PC-3 (cell line): ENCODE results near the gene OR7C1.

ENCODE experiments used
- CTCF ChIP-seq: fragments of 300-600 bp; sonication (generic); conservative IDR thresholded peaks from 2 replicates; pipeline ENCODE4 v1.5.1; 2017; ENCODE audit warnings: antibody characterized with exemption, low read depth, mild to moderate bottlenecking, low read length
- EZH2 ChIP-seq: fragments of 300-600 bp; sonication (generic); IDR thresholded peaks from one replicate; pipeline ENCODE4 v1.6.1; 2017; ENCODE audit warnings: antibody characterized with exemption, mild to moderate bottlenecking, low read length; ENCODE audit not compliant: unreplicated experiment

DNA sequence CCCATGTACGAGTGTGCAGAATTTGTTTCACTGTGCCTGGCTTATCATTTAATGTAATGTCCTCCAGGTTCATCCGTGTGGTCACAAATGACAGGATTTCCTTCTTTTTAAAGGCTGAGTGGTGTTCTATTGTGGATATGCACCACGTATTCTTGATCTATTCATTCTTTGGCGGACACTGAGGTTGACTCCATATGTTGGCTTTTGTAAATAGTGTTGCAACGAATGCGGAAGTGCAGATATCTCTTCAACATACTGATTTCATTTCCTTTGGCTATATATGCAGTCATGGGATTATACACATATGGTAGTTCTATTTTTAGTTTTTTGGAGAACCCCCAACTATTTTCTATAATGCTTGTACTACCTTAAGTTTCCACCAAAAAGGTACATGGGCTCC is 13.0 kb downstream of the OR7C1 start:
- TF ChIP-seq EZH2 (no peak), CTCF (no peak)
